WTC11 (cell line): ENCODE results near the gene MARCHF10. TPM values are rescaled to one million over a fixed set of nuclear protein-coding genes. Genes with fewer than 3 reads are reported as not detected.

Experiments
- ATAC-seq: fragments of 200-7000 bp; cut with Tn5 transposase; 2 replicates; pipeline ENCODE4 v1.10.0; 2021; ENCODE audit warnings: mild to moderate bottlenecking, moderate library complexity
- CTCF ChIA-PET: fragments of 300-600 bp; sonication (Branson Sonifier 250); formaldehyde crosslinking; loops from one replicate; lab custom pipeline; 2021; ENCODE audit warnings: antibody characterized with exemption; lab: Charles Lee
- POLR2A ChIA-PET: fragments of 350-600 bp; sonication (Branson Sonifier 250); formaldehyde crosslinking; loops from one replicate; lab custom pipeline; 2021; ENCODE audit warnings: antibody characterized with exemption; lab: Charles Lee
- DNase-seq: peaks from one replicate; pipeline ENCODE4 v3.0.0; 2021; ENCODE audit warnings: low spot score
- H3K27ac Mint-ChIP-seq: 2 replicates; pipeline ENCODE4 v1.8.0; 2021; ENCODE audit warnings: mixed read lengths
- H3K27me3 Mint-ChIP-seq: 2 replicates; pipeline ENCODE4 v1.8.0; 2021; ENCODE audit warnings: low read depth, mild to moderate bottlenecking, moderate library complexity, mixed read lengths
- H3K36me3 Mint-ChIP-seq: 2 replicates; pipeline ENCODE4 v1.8.0; 2021; ENCODE audit warnings: mixed read lengths
- H3K4me1 Mint-ChIP-seq: 2 replicates; pipeline ENCODE4 v1.8.0; 2022; ENCODE audit warnings: mixed read lengths
- H3K4me3 Mint-ChIP-seq: 2 replicates; pipeline ENCODE4 v1.8.0; 2021; ENCODE audit warnings: mild to moderate bottlenecking, moderate library complexity, mixed read lengths
- H3K9me3 Mint-ChIP-seq: 2 replicates; pipeline ENCODE4 v1.8.0; 2021; ENCODE audit warnings: mixed read lengths
- AR ChIP-seq: fragments of 250-450 bp; sonication (Bioruptor Pico); IDR thresholded peaks from 2 replicates; pipeline ENCODE4 v1.9.0; 2021; ENCODE audit warnings: mild to moderate bottlenecking
- ATF2 ChIP-seq: sonication (generic); formaldehyde crosslinking; IDR thresholded peaks from 2 replicates; pipeline ENCODE4 v1.8.1; 2022; ENCODE audit warnings: low read depth, missing genetic modification reagents, borderline replicate concordance
- CDX4 ChIP-seq: fragments of 250-450 bp; sonication (Bioruptor Pico); IDR thresholded peaks from 2 replicates; pipeline ENCODE4 v1.9.0; 2021; ENCODE audit warnings: moderate library complexity, mild to moderate bottlenecking, inconsistent platforms, borderline replicate concordance
- E2F5 ChIP-seq: sonication (generic); formaldehyde crosslinking; IDR thresholded peaks from 2 replicates; pipeline ENCODE4 v1.8.1; 2022; ENCODE audit warnings: mild to moderate bottlenecking, moderate library complexity, missing genetic modification reagents
- ELF4 ChIP-seq: sonication (generic); formaldehyde crosslinking; IDR thresholded peaks from 2 replicates; pipeline ENCODE4 v1.8.1; 2022; ENCODE audit warnings: low read depth, mild to moderate bottlenecking, moderate library complexity, missing genetic modification reagents
- FOXP4 ChIP-seq: sonication (generic); formaldehyde crosslinking; IDR thresholded peaks from 2 replicates; pipeline ENCODE4 v1.8.0; 2022; ENCODE audit warnings: mild to moderate bottlenecking, missing genetic modification reagents
- KAT7 ChIP-seq: sonication (generic); formaldehyde crosslinking; IDR thresholded peaks from 2 replicates; pipeline ENCODE4 v1.8.1; 2023; ENCODE audit warnings: missing genetic modification reagents, mild to moderate bottlenecking, borderline replicate concordance
- MLX ChIP-seq: sonication (generic); formaldehyde crosslinking; IDR thresholded peaks from 2 replicates; pipeline ENCODE4 v1.8.1; 2023; ENCODE audit warnings: mild to moderate bottlenecking, missing genetic modification reagents, moderate library complexity
- PRDM15 ChIP-seq: sonication (generic); formaldehyde crosslinking; IDR thresholded peaks from 2 replicates; pipeline ENCODE4 v1.8.0; 2022; ENCODE audit warnings: missing genetic modification reagents
- RELA ChIP-seq: sonication (generic); formaldehyde crosslinking; IDR thresholded peaks from 2 replicates; pipeline ENCODE4 v1.8.1; 2022; ENCODE audit warnings: missing genetic modification reagents, mild to moderate bottlenecking, borderline replicate concordance
- SMAD3 ChIP-seq: sonication (generic); formaldehyde crosslinking; IDR thresholded peaks from 2 replicates; pipeline ENCODE4 v1.8.0; 2022; ENCODE audit warnings: missing genetic modification reagents, mild to moderate bottlenecking, borderline replicate concordance
- ZMAT4 ChIP-seq: fragments of 250-450 bp; sonication (Bioruptor Pico); IDR thresholded peaks from 2 replicates; pipeline ENCODE4 v1.9.0; 2021; ENCODE audit warnings: mild to moderate bottlenecking
- ZNF425 ChIP-seq: fragments of 250-450 bp; sonication (Bioruptor Pico); conservative IDR thresholded peaks from 2 replicates; pipeline ENCODE4 v1.9.0; 2021; ENCODE audit warnings: mild to moderate bottlenecking
- total RNA-seq: library from RNA; stranded (reverse); gene quantifications from 3 replicates; pipeline ENCODE4 v1.2.3, GENCODE V29; 2021

MARCHF10 gene
- total RNA-seq, 1 experiment from 2014 or later = 1.0 TPM

GRCh38 chr17:62763891-62764600 is 44.1 kb downstream of the MARCHF10 start:
- H3K27ac Mint-ChIP-seq = no peak overlapping the region
- TF ChIP-seq E2F5 (CRISPR knock-in tag) = no peak
- TF ChIP-seq FOXP4 (CRISPR knock-in tag) = no peak
- TF ChIP-seq RELA (CRISPR knock-in tag) = no peak
- TF ChIP-seq MLX (CRISPR knock-in tag) = no peak
- no peak for TF ChIP-seq CDX4 (CRISPR knock-in tag)
- no peak for TF ChIP-seq ELF4 (CRISPR knock-in tag)
- TF ChIP-seq KAT7 (CRISPR knock-in tag) = no peak
- TF ChIP-seq ATF2 = no peak
- TF ChIP-seq AR (CRISPR knock-in tag) = no peak
- TF ChIP-seq SMAD3 (CRISPR knock-in tag) = no peak
- TF ChIP-seq PRDM15 (CRISPR knock-in tag) = no peak
- no peak for TF ChIP-seq ZNF425 (CRISPR knock-in tag)
- TF ChIP-seq ZMAT4 (CRISPR knock-in tag) = no peak
- TF ChIP-seq, all 79 proteins: peak for 0
- no peak for DNase-seq
- Mint-ChIP-seq H3K9me3 (no peaks in the 10 kb centered on the region), H3K36me3 (no peaks in the 10 kb centered on the region), H3K4me1 (peaks cover 34% of the 10 kb centered on the region), H3K4me3 (no peak overlapping the region), H3K27me3 (peaks cover 3% of the 10 kb centered on the region; the same call in 1 of the 2 replicates)
- no peak for ATAC-seq
- POLR2A ChIA-PET = no interaction called here
- CTCF ChIA-PET = no interaction called here
